ENCODE results near the gene PDGFB.

PDGFB gene

GRCh38 chr22:39183991-39184585, 60.7 kb downstream of the PDGFB start:
- H3K27ac ChIP-seq (replicated peaks) = no peak overlapping the region
- no peak overlapping the region for H3K4me3 ChIP-seq (replicated peaks; ENCODE audit: insufficient read depth, low read length)
- H3K27me3 ChIP-seq (ENCODE audit: insufficient read depth, poor library complexity, severe bottlenecking) = peaks cover 2% of the 10 kb centered on the region
- TF ChIP-seq POLR2AphosphoS5 (IDR thresholded peaks at IDR 0.05; ENCODE audit: low read depth) = no peak
- no peak for DNase-seq (ENCODE audit: low read depth in 1 of 2, low spot score in 1 of 2)

DNA sequence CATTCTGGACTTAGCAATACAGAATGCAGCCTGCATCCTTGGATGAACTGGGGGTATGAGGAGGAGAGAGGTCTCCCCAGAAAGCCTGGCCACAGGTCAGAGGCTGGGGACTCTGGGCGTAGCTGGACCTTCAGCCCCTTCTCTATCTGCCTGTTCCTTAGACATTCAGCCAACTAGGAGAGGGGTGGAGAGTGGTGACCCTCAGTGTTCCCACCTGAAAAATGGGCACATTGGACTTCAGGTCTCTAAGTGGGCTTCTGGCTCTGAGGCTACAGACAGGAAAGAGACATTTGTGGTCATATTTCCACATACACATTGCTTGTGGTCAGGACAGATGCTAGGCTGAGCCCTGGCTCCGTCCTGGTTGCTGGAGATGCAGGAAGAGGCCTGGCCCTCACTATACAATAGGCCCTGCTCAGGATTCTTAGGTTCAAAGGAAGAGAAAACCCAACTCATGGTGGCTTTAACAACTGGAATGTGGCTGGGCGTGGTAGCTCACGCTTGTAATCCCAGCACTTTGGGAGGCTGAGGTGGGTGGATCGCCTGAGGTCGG, 62.2 kb downstream of the PDGFB start:
- Histone ChIP-seq H3K27ac (replicated peaks) (no peak overlapping the region), H3K4me3 (replicated peaks; ENCODE audit: insufficient read depth, low read length) (no peak overlapping the region), H3K27me3 (ENCODE audit: insufficient read depth, poor library complexity, severe bottlenecking) (no peaks in the 10 kb centered on the region)
- TF ChIP-seq REST (IDR thresholded peaks at IDR 0.05; ENCODE audit: insufficient replicate concordance, low read depth) = no peak
- no peak for TF ChIP-seq GABPA (IDR thresholded peaks at IDR 0.05; ENCODE audit: low read depth)
- TF ChIP-seq POLR2AphosphoS5 (IDR thresholded peaks at IDR 0.05; ENCODE audit: low read depth) = no peak
- no peak for TF ChIP-seq CTCF (IDR thresholded peaks at IDR 0.05; ENCODE audit: insufficient read depth, low read length)
- no peak for DNase-seq (ENCODE audit: low read depth in 1 of 2, low spot score in 1 of 2)

DNA sequence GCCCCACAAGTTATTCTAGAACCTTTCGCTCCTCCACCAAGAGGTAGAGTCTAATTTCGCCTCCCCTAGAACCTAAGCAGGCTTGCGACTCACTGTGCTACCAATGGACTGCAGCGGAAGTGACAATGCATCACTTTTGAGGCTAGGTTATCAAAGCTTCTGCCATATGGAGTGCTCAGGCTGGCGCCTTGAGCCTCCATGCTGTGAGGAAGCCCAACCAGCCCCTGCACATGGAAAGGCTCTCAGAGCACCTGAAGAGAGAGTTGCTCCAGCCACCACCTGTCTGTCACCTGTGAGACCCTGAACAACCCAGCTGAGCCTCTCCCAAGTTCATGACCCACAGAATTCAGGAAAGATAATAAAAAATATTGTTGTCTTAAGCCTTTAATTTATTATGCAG, 63.0 kb downstream of the PDGFB start:
- no peak overlapping the region for H3K27ac ChIP-seq (replicated peaks)
- TF ChIP-seq GABPA (IDR thresholded peaks at IDR 0.05; ENCODE audit: low read depth) (no peak), REST (IDR thresholded peaks at IDR 0.05; ENCODE audit: insufficient replicate concordance, low read depth) (no peak), SPI1 (IDR thresholded peaks at IDR 0.05; ENCODE audit: borderline replicate concordance, low read depth) (no peak), CTCF (IDR thresholded peaks at IDR 0.05; ENCODE audit: insufficient read depth, low read length) (no peak), POLR2AphosphoS5 (IDR thresholded peaks at IDR 0.05; ENCODE audit: low read depth) (no peak)
- no peak for DNase-seq (ENCODE audit: low read depth in 1 of 2, low spot score in 1 of 2)
- H3K4me3 ChIP-seq (replicated peaks; ENCODE audit: insufficient read depth, low read length) = no peak overlapping the region
- H3K27me3 ChIP-seq (ENCODE audit: insufficient read depth, poor library complexity, severe bottlenecking) = no peaks in the 10 kb centered on the region

- DNase-seq (ENCODE audit: low read depth in 1 of 2, low spot score in 1 of 2) = no peak
- H3K27me3 ChIP-seq (ENCODE audit: insufficient read depth, poor library complexity, severe bottlenecking) = no peaks in the 10 kb centered on the region
- no peak overlapping the region for H3K4me3 ChIP-seq (replicated peaks; ENCODE audit: insufficient read depth, low read length)
- no peak overlapping the region for H3K27ac ChIP-seq (replicated peaks)
- TF ChIP-seq SPI1 (IDR thresholded peaks at IDR 0.05; ENCODE audit: borderline replicate concordance, low read depth) (no peak), CTCF (IDR thresholded peaks at IDR 0.05; ENCODE audit: insufficient read depth, low read length) (no peak), REST (IDR thresholded peaks at IDR 0.05; ENCODE audit: insufficient replicate concordance, low read depth) (no peak), GABPA (IDR thresholded peaks at IDR 0.05; ENCODE audit: low read depth) (no peak)
Measured at GRCh38 chr22:39181356-39181755, 63.4 kb downstream of the PDGFB start.

Measured in HL-60 (cell line).